Neural cell (in vitro differentiated cells): ENCODE measurements around the gene DCUN1D3. TPM values are rescaled to one million over a fixed set of nuclear protein-coding genes. Genes with fewer than 3 reads are reported as not detected.
"Not testable (repeated sequence)": the region's sequence is repeated elsewhere in the genome, so short reads cannot be mapped to it uniquely, and the experiment has no call there.

Experiments
- H2AFZ ChIP-seq: fragments of 200-600, 300-800 bp; sonication (generic), shearing (Covaris generic); 2 replicates; pipeline ENCODE4 v1.6.0; 2014; ENCODE audit warnings: low read depth, mild to moderate bottlenecking, antibody characterized with exemption, low read length, moderate library complexity
- H3F3A ChIP-seq: fragments of 200-600 bp; shearing (Covaris generic); 2 replicates; pipeline ENCODE4 v1.6.1; 2016; ENCODE audit warnings: mild to moderate bottlenecking, moderate library complexity, mixed read lengths, antibody characterized with exemption, low read length; ENCODE audit not compliant: insufficient read depth, poor library complexity, severe bottlenecking
- H3K27ac ChIP-seq: fragments of 200-600, 300-800 bp; sonication (generic), shearing (Covaris generic); 2 replicates; pipeline ENCODE4 v1.5.1; 2014; ENCODE audit warnings: mild to moderate bottlenecking, low read length, moderate library complexity
- H3K27me3 ChIP-seq: fragments of 300-800, 200-600 bp; sonication (generic), shearing (Covaris generic); 2 replicates; pipeline ENCODE4 v1.6.0; 2014; ENCODE audit warnings: mild to moderate bottlenecking, low read depth, low read length, moderate library complexity; ENCODE audit not compliant: insufficient read depth
- H3K36me3 ChIP-seq: fragments of 300-800, 200-600 bp; sonication (generic), shearing (Covaris generic); 2 replicates; pipeline ENCODE4 v1.5.1; 2014; ENCODE audit warnings: mild to moderate bottlenecking, antibody characterized with exemption, low read length, moderate library complexity; ENCODE audit not compliant: insufficient read depth
- H3K4me2 ChIP-seq: fragments of 300-800, 200-600 bp; sonication (generic), shearing (Covaris generic); 2 replicates; pipeline ENCODE4 v1.6.0; 2014; ENCODE audit warnings: mild to moderate bottlenecking, low read length
- H3K4me3 ChIP-seq: fragments of 300-800, 200-600 bp; sonication (generic), shearing (Covaris generic); 2 replicates; pipeline ENCODE4 v1.5.1; 2014; ENCODE audit warnings: mild to moderate bottlenecking, low read length, moderate library complexity
- H3K79me2 ChIP-seq: fragments of 200-600 bp; shearing (Covaris generic); replicated peaks from 2 replicates; pipeline ENCODE4 v1.6.0; 2014; ENCODE audit warnings: mild to moderate bottlenecking, low read length, moderate library complexity; ENCODE audit not compliant: insufficient read depth
- H3K9ac ChIP-seq: fragments of 300-800, 200-600 bp; sonication (generic), shearing (Covaris generic); 2 replicates; pipeline ENCODE4 v1.6.1; 2016; ENCODE audit warnings: mild to moderate bottlenecking, low read length, mixed read lengths
- H3K9me2 ChIP-seq: fragments of 200-600 bp; shearing (Covaris generic); 2 replicates; pipeline ENCODE4 v1.6.1; 2016; ENCODE audit warnings: mild to moderate bottlenecking, low read length, mixed read lengths; ENCODE audit not compliant: insufficient read depth
- H3K9me3 ChIP-seq: fragments of 200-600, 300-800 bp; sonication (generic), shearing (Covaris generic); 2 replicates; pipeline ENCODE4 v1.6.1; 2016; ENCODE audit warnings: mild to moderate bottlenecking, mixed run types, low read length, moderate library complexity, mixed read lengths
- H4K20me1 ChIP-seq: fragments of 200-600 bp; shearing (Covaris generic); 2 replicates; pipeline ENCODE4 v1.6.1; 2016; ENCODE audit warnings: mild to moderate bottlenecking, mixed run types; ENCODE audit not compliant: insufficient read depth
- CTCF ChIP-seq: fragments of 450-650 bp; IDR thresholded peaks from 2 replicates; pipeline ENCODE4 v1.5.1; 2014; ENCODE audit warnings: antibody characterized with exemption, mild to moderate bottlenecking, moderate library complexity; ENCODE audit not compliant: poor library complexity, severe bottlenecking
- EP300 ChIP-seq: fragments of 450-650 bp; conservative IDR thresholded peaks from 2 replicates; pipeline ENCODE4 v1.6.1; 2014; ENCODE audit warnings: antibody characterized with exemption, mild to moderate bottlenecking, moderate library complexity; ENCODE audit not compliant: poor library complexity, severe bottlenecking
- EZH2 ChIP-seq: fragments of 200-600, 300-800 bp; shearing (Covaris generic), sonication (generic); IDR thresholded peaks from 2 replicates; pipeline ENCODE4 v1.6.1; 2014; ENCODE audit warnings: antibody characterized with exemption, low read length, borderline replicate concordance, mild to moderate bottlenecking; ENCODE audit not compliant: insufficient read depth, poor library complexity, severe bottlenecking
- MXI1 ChIP-seq: fragments of 450-650 bp; conservative IDR thresholded peaks from 2 replicates; pipeline ENCODE4 v1.6.1; 2014; ENCODE audit warnings: antibody characterized with exemption, mild to moderate bottlenecking; ENCODE audit not compliant: poor library complexity, severe bottlenecking
- POLR2AphosphoS5 ChIP-seq: IDR thresholded peaks from 2 replicates; pipeline ENCODE4 v1.6.1; 2012
- RAD21 ChIP-seq: fragments of 450-650 bp; conservative IDR thresholded peaks from 2 replicates; pipeline ENCODE4 v1.6.1; 2014; ENCODE audit warnings: antibody characterized with exemption, mild to moderate bottlenecking, moderate library complexity
- REST ChIP-seq: IDR thresholded peaks from 2 replicates; pipeline ENCODE4 v1.6.1; 2012; ENCODE audit warnings: borderline replicate concordance
- SMC3 ChIP-seq: fragments of 450-650 bp; conservative IDR thresholded peaks from 2 replicates; pipeline ENCODE4 v1.6.1; 2014; ENCODE audit warnings: antibody characterized with exemption, mild to moderate bottlenecking, moderate library complexity; ENCODE audit not compliant: poor library complexity
- TAF1 ChIP-seq: IDR thresholded peaks from 2 replicates; pipeline ENCODE4 v1.6.1; 2012; ENCODE audit warnings: low read depth
- polyA plus RNA-seq: library from polyadenylated mRNA; depleted of rRNA; stranded (reverse); fragments of >200 nt; gene quantifications from 2 replicates; pipeline ENCODE4 v1.2.3, GENCODE V29; 2014

The DCUN1D3 gene
- polyA plus RNA-seq, 1 donor from 2014 or later: 9.2 TPM

GRCh38 chr16:20866145-20866772 is 33.9 kb downstream of the DCUN1D3 start:
- H4K20me1 ChIP-seq: no peaks in the 10 kb centered on the region
- H3F3A ChIP-seq: no peaks in the 10 kb centered on the region
- no peaks in the 10 kb centered on the region for H3K9me2 ChIP-seq
- H3K4me2 ChIP-seq: no peak overlapping the region
- H3K79me2 ChIP-seq: peaks cover 16% of the 10 kb centered on the region
- TF ChIP-seq TAF1: no peak
- no peak for TF ChIP-seq RAD21
- TF ChIP-seq MXI1: no peak
- no peak for TF ChIP-seq POLR2AphosphoS5
- TF ChIP-seq EP300: no peak
- no peak for TF ChIP-seq SMC3
- no peak for TF ChIP-seq REST
- no peak for TF ChIP-seq CTCF
- TF ChIP-seq EZH2: no peak
- H3K27ac ChIP-seq: no peak overlapping the region
- no peaks in the 10 kb centered on the region for H3K9me3 ChIP-seq
- H3K36me3 ChIP-seq: no peaks in the 10 kb centered on the region
- no peaks in the 10 kb centered on the region for H3K27me3 ChIP-seq
- no peak overlapping the region for H3K9ac ChIP-seq
- H3K4me3 ChIP-seq: no peak overlapping the region
- no peak overlapping the region for H2AFZ ChIP-seq

GRCh38 chr16:20865420-20866131 is 34.6 kb downstream of the DCUN1D3 start:
- Histone ChIP-seq H3K27me3 (no peaks in the 10 kb centered on the region), H2AFZ (no peak overlapping the region), H4K20me1 (no peaks in the 10 kb centered on the region), H3K4me2 (no peak overlapping the region), H3K36me3 (no peaks in the 10 kb centered on the region), H3K27ac (no peak overlapping the region), H3K9me2 (no peaks in the 10 kb centered on the region), H3K9me3 (no peaks in the 10 kb centered on the region), H3F3A (no peaks in the 10 kb centered on the region), H3K79me2 (peaks cover 16% of the 10 kb centered on the region), H3K9ac (no peak overlapping the region), H3K4me3 (no peak overlapping the region)
- TF ChIP-seq SMC3 (no peak), TAF1 (no peak), EP300 (no peak), REST (no peak), POLR2AphosphoS5 (no peak), RAD21 (no peak), CTCF (no peak), EZH2 (no peak), MXI1 (no peak)

GRCh38 chr16:20864376-20864775 is 35.8 kb downstream of the DCUN1D3 start:
- H3K9ac ChIP-seq: not testable (repeated sequence)

More at GRCh38 chr16:20864376-20864775, 35.8 kb downstream of the DCUN1D3 start:
- not testable (repeated sequence) for H3K4me3 ChIP-seq, H3K27me3 ChIP-seq, H3K9me3 ChIP-seq, H3K27ac ChIP-seq, H4K20me1 ChIP-seq, H3K9me2 ChIP-seq, H3F3A ChIP-seq, H3K36me3 ChIP-seq, H2AFZ ChIP-seq, H3K4me2 ChIP-seq
- peaks cover 11% of the 10 kb centered on the region for H3K79me2 ChIP-seq
